Measurements from ENCODE around the gene NQO2.
"Not testable (repeated sequence)": the region's sequence is repeated elsewhere in the genome, so short reads cannot be mapped to it uniquely, and the experiment has no call there.

Gene NQO2

GRCh38 chr6:3045777-3046176, 46.1 kb downstream of the NQO2 start:
- DNase-seq = no peak

- DNase-seq = no peak
Observed at GRCh38 chr6:3046295-3046694, 46.6 kb downstream of the NQO2 start.

- not testable (repeated sequence) for DNase-seq
Observed at GRCh38 chr6:3048009-3048408, 48.3 kb downstream of the NQO2 start.

- no peak for DNase-seq
Observed at GRCh38 chr6:3052481-3053230, 53.0 kb downstream of the NQO2 start.

GRCh38 chr6:3053231-3053508, 53.5 kb downstream of the NQO2 start:
- DNase-seq = no peak

- DNase-seq = peak; percentile 74
Observed at GRCh38 chr6:3054229-3055157, 54.8 kb downstream of the NQO2 start.

- peak; percentile 15 for DNase-seq
Observed at GRCh38 chr6:3055158-3055499, 55.4 kb downstream of the NQO2 start.

GRCh38 chr6:3057063-3057770, 57.5 kb downstream of the NQO2 start:
- no peak for DNase-seq

GRCh38 chr6:3058957-3059356, 59.3 kb downstream of the NQO2 start:
- DNase-seq = no peak

- not testable (repeated sequence) for DNase-seq
Observed at GRCh38 chr6:3060092-3060491, 60.4 kb downstream of the NQO2 start.

GRCh38 chr6:3061501-3061941, 61.8 kb downstream of the NQO2 start:
- DNase-seq = no peak

- DNase-seq = not testable (repeated sequence)
Observed at GRCh38 chr6:3063340-3063732, 63.6 kb downstream of the NQO2 start.

GRCh38 chr6:3063733-3064700, 64.3 kb downstream of the NQO2 start:
- DNase-seq = peak; percentile 91

GRCh38 chr6:3068329-3069214, 68.9 kb downstream of the NQO2 start, which contains the start of gene RIPK1:
Gene RIPK1, plus strand, starts transcription at chr6:3068494. Its CDS starts 8,330 bp downstream, at chr6:3076824.
- peak; percentile 96 for DNase-seq

All from NCI-H2029 (cell line).